ENCODE measurements around the gene RACGAP1.
"Not testable (repeated sequence)": the region's sequence is repeated elsewhere in the genome, so short reads cannot be mapped to it uniquely, and the experiment has no call there.

RACGAP1 gene

GRCh38 chr12:50055831-50056638 lies 30.7 kb upstream of the RACGAP1 start:
- DNase-seq, result peak; percentile 76

GRCh38 chr12:50053583-50053982 lies 28.3 kb upstream of the RACGAP1 start:
- no peak for DNase-seq

GRCh38 chr12:50052964-50053363 lies 27.7 kb upstream of the RACGAP1 start:
- peak; percentile 42 for DNase-seq

- no peak for DNase-seq
Measured at GRCh38 chr12:50052544-50052943, 27.2 kb upstream of the RACGAP1 start.

- DNase-seq, result peak; percentile 57
Measured at GRCh38 chr12:50051101-50051806, 26.0 kb upstream of the RACGAP1 start.

GRCh38 chr12:50050410-50051098 lies 25.3 kb upstream of the RACGAP1 start:
- peak; percentile 68 for DNase-seq

- no peak for DNase-seq
Measured at GRCh38 chr12:50050119-50050385, 24.8 kb upstream of the RACGAP1 start.

- DNase-seq, result no peak
Measured at GRCh38 chr12:50049254-50050118, 24.2 kb upstream of the RACGAP1 start.

- no peak for DNase-seq
Measured at GRCh38 chr12:50047693-50048250, 22.5 kb upstream of the RACGAP1 start.

- DNase-seq, result no peak
Measured at GRCh38 chr12:50043854-50044253, 18.6 kb upstream of the RACGAP1 start.

GRCh38 chr12:50043308-50043707 lies 18.0 kb upstream of the RACGAP1 start:
- DNase-seq, result no peak

- no peak for DNase-seq
Measured at GRCh38 chr12:50042693-50043092, 17.4 kb upstream of the RACGAP1 start.

- no peak for DNase-seq
Measured at GRCh38 chr12:50041962-50042361, 16.7 kb upstream of the RACGAP1 start.

GRCh38 chr12:50041062-50041860 lies 16.0 kb upstream of the RACGAP1 start:
- DNase-seq, result no peak

GRCh38 chr12:50040657-50041056 lies 15.4 kb upstream of the RACGAP1 start:
- DNase-seq, result no peak

GRCh38 chr12:50039151-50039835 lies 14.0 kb upstream of the RACGAP1 start:
- DNase-seq, result peak; percentile 84

- DNase-seq, result no peak
Measured at GRCh38 chr12:50038336-50038735, 13.0 kb upstream of the RACGAP1 start.

GRCh38 chr12:50032854-50033581 lies 7.7 kb upstream of the RACGAP1 start:
- peak; percentile 58 for DNase-seq

- no peak for DNase-seq
Measured at GRCh38 chr12:50032515-50032853, 7.2 kb upstream of the RACGAP1 start.

- not testable (repeated sequence) for DNase-seq
Measured at GRCh38 chr12:50030449-50030848, 5.2 kb upstream of the RACGAP1 start.

GRCh38 chr12:50026691-50027090 lies 1.4 kb upstream of the RACGAP1 start:
- no peak for DNase-seq

Measured in retina (tissue), 1 donor.